Left ventricle myocardium superior (tissue), 1 donor: Measurements from ENCODE around the gene TRIM37. TPM values are rescaled to one million over a fixed set of nuclear protein-coding genes. Genes with fewer than 3 reads are reported as not detected.
A peak's percentile ranks its signal among the peaks of the same experiment; 100 is the strongest.
"Not testable (repeated sequence)": the region's sequence is repeated elsewhere in the genome, so short reads cannot be mapped to it uniquely, and the experiment has no call there.

Source experiments
- ATAC-seq: fragments of 200-7000 bp; cut with Tn5 transposase; one replicate; pipeline ENCODE4 v1.9.1; 2020; ENCODE audit warnings: mild to moderate bottlenecking, moderate library complexity
- DNase-seq: peaks from one replicate; pipeline ENCODE4 v3.0.0-alpha.2; 2020
- intact Hi-C: fragments of 100-400 bp; cut with micrococcal nuclease; formaldehyde crosslinking; loops from one replicate; pipeline ENCODE4 v1.11.0; 2022
- long read RNA-seq: library from polyadenylated mRNA; unstranded; transcript quantifications from one replicate; pipeline ENCODE4 v2.0.0, GENCODE V29; 2021
- total RNA-seq: library from RNA; stranded (reverse); fragmentation: NEBNext Ultra II Directional; extraction: Animal tissue kit (Norgen Biotek cat#: 25700); gene quantifications from one replicate; pipeline ENCODE4 v1.2.1, GENCODE V29; 2021
- donor health status: DM: no; HTN: yes; CAD: no; lungs with severe emphysema.

Gene TRIM37
- 19.4 TPM for total RNA-seq
- long read RNA-seq, full-length matches to known transcripts, result 27 of 41 reads
- long read RNA-seq, partial matches to known transcripts, result 8 of 41 reads
- long read RNA-seq, other reads (novel, unspliced or antisense), result 6 of 41 reads

- intact Hi-C loops, result no loop called here
- peak; percentile 98 for DNase-seq
- ATAC-seq, result peak; percentile 98
These were observed at the start of gene TRIM37 for GRCh38 chr17:59106463-59107305. Gene TRIM37, minus strand, starts transcription at chr17:59106880. Its CDS starts 419 bp downstream, at chr17:59106461.

GRCh38 chr17:59155439-59156177 is 48.9 kb upstream of the TRIM37 start, which contains the start of gene PRR11:
Gene PRR11, plus strand, starts transcription at chr17:59155746. Its CDS starts 14,007 bp downstream, at chr17:59169753.
- intact Hi-C loops, result no loop called here
- ATAC-seq, result peak; percentile 95

GRCh38 chr17:59154721-59155438 is 48.2 kb upstream of the TRIM37 start, which contains the start of gene SKA2:
Gene SKA2, minus strand, starts transcription at chr17:59155186. Its CDS starts 23 bp downstream, at chr17:59155163.
- intact Hi-C loops, result no loop called here
- DNase-seq (peak; percentile 95), ATAC-seq (peak; percentile 98)

More at GRCh38 chr17:59155439-59156177, 48.9 kb upstream of the TRIM37 start, which contains the start of gene PRR11:
- DNase-seq, result peak; percentile 91

GRCh38 chr17:59154292-59154720 is 47.6 kb upstream of the TRIM37 start:
- DNase-seq, result peak; percentile 41
- intact Hi-C loops, result no loop called here
- ATAC-seq, result peak; percentile 2

- ATAC-seq (no peak), DNase-seq (no peak)
- intact Hi-C loops, result no loop called here
These were observed 46.2 kb upstream of the TRIM37 start for GRCh38 chr17:59152925-59153324.

GRCh38 chr17:59151591-59151990 is 44.9 kb upstream of the TRIM37 start:
- intact Hi-C loops, result no loop called here
- DNase-seq, result no peak
- ATAC-seq, result no peak

GRCh38 chr17:59151006-59151405 is 44.3 kb upstream of the TRIM37 start:
- intact Hi-C loops, result no loop called here
- ATAC-seq, result no peak
- DNase-seq, result no peak

- intact Hi-C loops, result no loop called here
- DNase-seq (no peak), ATAC-seq (no peak)
These were observed 43.3 kb upstream of the TRIM37 start for GRCh38 chr17:59149841-59150511.

- DNase-seq (no peak), ATAC-seq (no peak)
- intact Hi-C loops, result no loop called here
These were observed 42.4 kb upstream of the TRIM37 start for GRCh38 chr17:59149051-59149450.

GRCh38 chr17:59145571-59146096 is 39.0 kb upstream of the TRIM37 start:
- intact Hi-C loops, result no loop called here
- ATAC-seq (no peak), DNase-seq (no peak)

- no peak for DNase-seq
- intact Hi-C loops, result no loop called here
- ATAC-seq, result no peak
These were observed 35.2 kb upstream of the TRIM37 start for GRCh38 chr17:59141860-59142259.

GRCh38 chr17:59139939-59140338 is 33.3 kb upstream of the TRIM37 start:
- DNase-seq (no peak), ATAC-seq (no peak)
- intact Hi-C loops, result no loop called here

GRCh38 chr17:59138339-59138738 is 31.7 kb upstream of the TRIM37 start:
- intact Hi-C loops, DNase-seq, ATAC-seq: not testable (repeated sequence)

GRCh38 chr17:59131131-59131530 is 24.5 kb upstream of the TRIM37 start:
- ATAC-seq (no peak), DNase-seq (no peak)
- intact Hi-C loops, result no loop called here

GRCh38 chr17:59129814-59130213 is 23.1 kb upstream of the TRIM37 start:
- DNase-seq, result no peak
- intact Hi-C loops, result no loop called here
- ATAC-seq, result no peak

GRCh38 chr17:59126809-59127417 is 20.2 kb upstream of the TRIM37 start:
- ATAC-seq, result no peak
- intact Hi-C loops, result no loop called here
- no peak for DNase-seq

GRCh38 chr17:59124665-59125064 is 18.0 kb upstream of the TRIM37 start:
- DNase-seq, result no peak
- intact Hi-C loops, result no loop called here
- no peak for ATAC-seq

- DNase-seq, result no peak
These were observed 15.3 kb upstream of the TRIM37 start for GRCh38 chr17:59121901-59122480.

More at GRCh38 chr17:59121901-59122480, 15.3 kb upstream of the TRIM37 start:
- intact Hi-C loops, result no loop called here
- no peak for ATAC-seq
